A673 (cell line): ENCODE measurements around the gene IFNGR2.

Source experiments
- EZH2 ChIP-seq: fragments of 200-600 bp; sonication (generic); IDR thresholded peaks from 2 replicates; pipeline ENCODE4 v1.6.1; 2017; ENCODE audit warnings: borderline replicate concordance, low read depth, mild to moderate bottlenecking, mixed read lengths, antibody characterized with exemption, low read length; ENCODE audit not compliant: poor library complexity, severe bottlenecking
- TF ChIP-seq, protein P1 (sequence below): fragments of 300-800, 200-600 bp; sonication (generic); conservative IDR thresholded peaks from 2 replicates; pipeline ENCODE4 v1.5.1; 2017; ENCODE audit warnings: low read depth, mild to moderate bottlenecking, antibody characterized with exemption, low read length, moderate library complexity, mixed read lengths

DNA sequence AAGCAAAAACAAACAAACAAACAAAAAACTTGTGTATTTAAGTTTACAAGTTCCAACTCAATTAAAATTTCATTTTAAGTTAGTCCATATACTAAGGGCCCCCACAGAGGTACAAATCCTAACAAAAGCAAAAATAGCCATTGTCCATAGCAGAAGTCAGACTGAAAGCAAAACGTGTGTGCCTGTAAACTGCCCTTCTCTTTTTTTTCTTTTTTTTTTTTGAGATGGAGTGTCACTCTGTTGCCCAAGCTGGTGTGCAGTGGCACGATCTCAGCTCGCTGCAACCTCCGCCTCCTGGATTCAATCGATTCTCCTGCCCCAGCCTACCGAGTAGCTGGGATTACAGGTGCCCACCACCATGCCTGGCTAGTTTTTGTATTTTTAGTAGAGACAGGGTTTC lies 11.6 kb upstream of the IFNGR2 start:
- TF ChIP-seq, protein P1, sequence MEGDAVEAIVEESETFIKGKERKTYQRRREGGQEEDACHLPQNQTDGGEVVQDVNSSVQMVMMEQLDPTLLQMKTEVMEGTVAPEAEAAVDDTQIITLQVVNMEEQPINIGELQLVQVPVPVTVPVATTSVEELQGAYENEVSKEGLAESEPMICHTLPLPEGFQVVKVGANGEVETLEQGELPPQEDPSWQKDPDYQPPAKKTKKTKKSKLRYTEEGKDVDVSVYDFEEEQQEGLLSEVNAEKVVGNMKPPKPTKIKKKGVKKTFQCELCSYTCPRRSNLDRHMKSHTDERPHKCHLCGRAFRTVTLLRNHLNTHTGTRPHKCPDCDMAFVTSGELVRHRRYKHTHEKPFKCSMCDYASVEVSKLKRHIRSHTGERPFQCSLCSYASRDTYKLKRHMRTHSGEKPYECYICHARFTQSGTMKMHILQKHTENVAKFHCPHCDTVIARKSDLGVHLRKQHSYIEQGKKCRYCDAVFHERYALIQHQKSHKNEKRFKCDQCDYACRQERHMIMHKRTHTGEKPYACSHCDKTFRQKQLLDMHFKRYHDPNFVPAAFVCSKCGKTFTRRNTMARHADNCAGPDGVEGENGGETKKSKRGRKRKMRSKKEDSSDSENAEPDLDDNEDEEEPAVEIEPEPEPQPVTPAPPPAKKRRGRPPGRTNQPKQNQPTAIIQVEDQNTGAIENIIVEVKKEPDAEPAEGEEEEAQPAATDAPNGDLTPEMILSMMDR = no peak
- no peak for TF ChIP-seq EZH2
